NCI-H526 treated with DMSO at 0.1 percent for 48 hours (cell line): ENCODE results near the gene AKAP8L.
"Not testable (repeated sequence)": the region's sequence is repeated elsewhere in the genome, so short reads cannot be mapped to it uniquely, and the experiment has no call there.

Experiments
- DNase-seq: peaks from one replicate; lab custom pipeline; 2025; lab: John Stamatoyannopoulos, UW

The AKAP8L gene

DNA sequence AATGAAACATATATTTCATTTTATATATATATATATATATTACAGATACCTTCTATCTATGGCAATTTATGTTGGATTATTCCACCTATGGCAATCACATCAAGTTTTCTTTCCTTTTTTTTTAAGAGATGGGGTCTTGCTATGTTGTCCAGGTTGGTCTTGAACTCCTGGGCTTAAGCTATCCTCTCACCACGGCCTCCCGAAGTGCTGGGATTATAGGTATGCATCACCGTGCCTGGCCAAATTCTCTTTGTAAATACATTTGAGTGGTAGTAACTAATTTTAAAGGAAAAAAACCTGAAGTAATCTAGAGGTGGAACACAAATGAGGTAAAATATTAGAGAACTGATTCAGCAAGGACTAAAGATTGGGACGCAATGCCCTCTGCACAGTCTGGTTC, 64.9 kb downstream of the AKAP8L start:
- no peak for DNase-seq

DNA sequence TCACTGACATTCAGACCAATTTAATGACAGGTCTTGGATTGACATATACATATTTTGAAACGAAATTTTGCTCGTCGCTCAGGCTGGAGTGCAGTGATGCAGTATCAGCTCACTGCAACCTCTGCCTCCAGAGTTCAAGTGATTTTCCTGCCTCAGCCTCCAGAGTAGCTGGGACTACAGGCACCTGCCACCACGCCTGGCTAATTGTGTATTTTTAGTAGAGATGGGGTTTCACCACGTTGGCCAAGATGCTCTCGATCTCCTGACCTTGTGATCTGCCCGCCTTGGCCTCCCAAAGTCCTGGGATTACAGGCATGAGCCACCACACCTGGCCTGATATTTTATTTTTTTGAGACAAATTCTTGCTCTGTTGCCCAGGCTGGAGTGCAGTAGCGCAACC, 66.3 kb downstream of the AKAP8L start:
- DNase-seq: not testable (repeated sequence)

GRCh38 chr19:15341328-15341727, 77.5 kb downstream of the AKAP8L start:
- DNase-seq: not testable (repeated sequence)

GRCh38 chr19:15340086-15340485, 78.7 kb downstream of the AKAP8L start:
- DNase-seq: no peak

GRCh38 chr19:15337202-15337601, 81.6 kb downstream of the AKAP8L start:
- DNase-seq: no peak

- DNase-seq: not testable (repeated sequence)
Measured at GRCh38 chr19:15335992-15336391, 82.8 kb downstream of the AKAP8L start.

DNA sequence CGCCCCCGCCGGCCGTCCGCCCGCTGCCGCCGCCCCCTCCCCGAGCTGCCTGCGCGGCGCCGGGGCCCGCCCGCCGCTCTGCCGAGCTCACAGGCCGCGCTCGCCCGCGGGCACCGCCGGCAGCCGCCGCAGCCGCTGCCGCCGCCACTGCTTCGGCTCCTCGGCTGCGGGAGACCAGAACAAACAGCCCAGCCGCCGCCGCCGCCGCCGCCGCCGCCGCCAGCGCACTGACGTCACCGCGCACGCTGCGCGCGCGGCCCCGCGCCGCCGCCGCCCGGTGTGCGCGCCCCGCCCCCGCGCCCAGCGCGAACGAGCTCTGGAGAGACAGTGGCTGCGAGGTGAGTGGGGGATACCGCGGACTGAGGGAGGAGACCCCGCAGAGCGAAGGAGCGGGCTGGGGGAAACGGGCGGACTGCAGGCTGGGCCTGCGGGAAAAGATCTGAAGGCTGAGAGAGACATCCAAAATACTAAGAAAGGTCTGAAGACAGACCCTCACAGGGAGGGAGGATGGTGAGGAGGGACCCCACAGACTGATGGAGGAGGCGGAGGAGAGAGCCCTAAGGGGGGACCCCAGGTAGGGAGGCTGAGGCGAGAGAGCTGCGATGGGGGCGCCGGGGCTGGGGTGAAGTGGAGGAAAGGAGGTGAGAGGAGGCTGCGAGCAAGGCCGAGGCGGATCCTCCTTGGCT, 86.3 kb downstream of the AKAP8L start, which contains the start of gene BRD4:
Gene BRD4, minus strand, starts transcription at position 229 of the 686 bp plus-strand sequence. CDS start 59,440 bp downstream, outside the sequence.
- no peak for DNase-seq

DNA sequence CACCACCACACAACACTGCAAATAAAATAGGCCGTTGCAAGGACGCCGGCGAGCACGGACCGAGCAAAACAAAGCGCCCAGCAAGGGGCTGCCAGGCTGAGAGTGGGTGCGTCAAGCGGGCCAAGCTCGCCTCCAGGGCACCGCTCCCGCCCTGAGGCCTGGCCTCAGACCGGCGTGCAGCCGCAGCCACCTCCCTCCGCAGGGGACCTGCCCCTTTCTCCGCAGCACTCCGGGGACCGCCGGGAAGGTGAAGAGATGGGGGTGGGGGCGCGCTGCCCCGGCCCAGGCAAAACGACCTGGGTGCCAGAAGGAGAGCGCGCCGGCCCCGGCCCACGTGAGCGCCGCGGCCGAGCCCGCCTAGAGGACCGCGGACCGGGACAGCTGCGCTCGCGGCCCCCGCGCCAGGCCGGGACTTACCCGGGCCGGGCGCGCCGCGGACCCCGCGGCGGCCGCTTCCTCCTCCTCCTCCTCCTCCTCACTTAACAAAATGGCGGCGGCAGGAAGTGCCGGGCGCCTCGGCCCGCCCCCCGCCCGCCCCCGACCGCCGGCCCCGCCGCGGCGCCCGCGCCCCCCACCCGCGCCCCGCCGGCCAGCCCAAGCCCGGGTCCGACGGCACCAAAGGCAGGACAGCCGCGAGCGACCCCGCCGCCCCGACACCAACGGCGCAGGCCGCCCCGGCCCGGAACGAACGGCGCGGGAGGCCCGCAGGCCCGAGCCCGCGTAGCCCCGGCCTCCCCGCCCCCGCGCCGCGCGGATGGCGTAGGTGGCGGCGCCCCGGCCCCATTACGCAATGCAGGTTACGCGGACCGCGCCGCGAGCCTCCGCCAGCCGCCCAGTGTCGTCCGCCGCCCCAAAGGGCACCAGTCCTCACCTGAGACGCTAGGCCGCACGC, 87.1 kb downstream of the AKAP8L start:
- DNase-seq: no peak

GRCh38 chr19:15330801-15331418, 87.9 kb downstream of the AKAP8L start:
- DNase-seq: no peak
